Tongue (tissue), 2 donors: Measurements from ENCODE around the gene NCS1. TPM values are rescaled to one million over a fixed set of nuclear protein-coding genes. Genes with fewer than 3 reads are reported as not detected.
A peak's percentile ranks its signal among the peaks of the same experiment; 100 is the strongest.

ENCODE experiments used
- DNase-seq: peaks from one replicate; pipeline ENCODE4 v3.0.0-alpha.2; 2015
- total RNA-seq: library from RNA; depleted of rRNA; stranded (reverse); fragments of >200 nt; gene quantifications from one replicate; pipeline ENCODE4 v1.2.3, GENCODE V29; 2014

The NCS1 gene
- total RNA-seq, 1 donor from 2014 or later = 20.2 TPM

GRCh38 chr9:130177898-130178805 lies 5.9 kb downstream of the NCS1 start:
- DNase-seq = no peak

DNA sequence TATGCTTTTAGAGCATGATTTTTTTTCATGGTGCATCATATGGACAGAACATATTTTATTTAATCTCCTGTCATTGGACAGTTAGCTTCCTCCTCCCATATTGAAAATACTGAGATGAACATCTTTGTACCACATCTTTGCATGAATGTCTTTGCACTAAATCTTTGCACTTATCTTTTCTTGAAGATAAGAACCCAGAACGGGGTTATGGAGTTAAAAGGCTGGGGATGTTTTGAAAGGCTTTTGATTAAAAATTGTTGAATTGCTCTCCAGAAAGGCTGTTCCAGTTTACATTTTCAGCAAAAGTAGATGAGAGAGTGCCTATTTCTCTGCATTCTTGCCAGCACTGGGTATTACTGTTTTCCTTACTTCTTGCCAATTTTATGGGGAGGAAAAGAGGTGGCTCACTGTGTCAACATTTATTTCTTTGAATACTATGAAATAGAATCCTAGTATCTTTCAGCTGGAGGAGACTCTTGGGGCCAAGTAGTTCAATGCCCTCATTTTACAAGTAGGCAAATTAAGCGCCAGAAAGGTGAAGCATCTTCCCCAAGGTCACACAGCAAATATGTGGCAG lies 7.2 kb downstream of the NCS1 start:
- no peak for DNase-seq

GRCh38 chr9:130180516-130180915 lies 8.3 kb downstream of the NCS1 start:
- no peak for DNase-seq

DNA sequence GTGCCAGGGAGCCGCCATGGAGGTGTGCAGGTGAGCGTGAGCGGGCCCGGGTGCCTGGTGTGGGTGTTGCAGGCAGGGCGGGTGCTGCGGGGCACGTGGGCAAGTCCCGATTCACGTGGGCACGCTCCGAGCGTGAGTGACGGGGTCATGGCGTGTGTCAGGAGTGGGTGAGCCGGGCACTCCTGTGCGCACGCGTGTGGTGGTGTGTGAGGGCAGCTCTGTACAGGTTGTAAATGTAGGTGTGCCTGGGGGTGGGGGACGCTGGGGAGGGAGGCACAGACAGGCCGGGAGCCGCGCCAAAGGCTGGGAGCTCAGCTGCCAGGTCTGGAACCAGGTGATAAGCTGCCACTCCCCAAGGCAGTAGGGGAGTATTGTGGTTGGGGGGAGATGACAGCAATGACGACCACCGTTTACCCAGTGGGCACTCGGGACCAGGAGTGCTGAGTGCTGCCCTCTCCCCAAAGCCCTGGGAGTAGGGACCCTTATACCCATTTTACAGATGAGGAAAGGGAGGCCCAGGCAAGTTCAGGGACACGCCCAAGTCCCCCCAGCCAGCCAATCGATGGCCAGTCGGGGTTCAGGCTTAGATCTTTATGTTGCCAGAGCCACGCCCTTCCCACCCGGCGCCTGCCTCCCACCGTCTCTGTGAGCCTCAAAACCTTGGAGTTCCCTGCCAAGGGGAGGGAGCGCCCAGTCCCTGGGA lies 9.6 kb downstream of the NCS1 start:
- DNase-seq = no peak

- no peak for DNase-seq
Measured at GRCh38 chr9:130182381-130182909, 10.2 kb downstream of the NCS1 start.

GRCh38 chr9:130183133-130183762 lies 11.0 kb downstream of the NCS1 start:
- DNase-seq = peak; percentile 60

DNA sequence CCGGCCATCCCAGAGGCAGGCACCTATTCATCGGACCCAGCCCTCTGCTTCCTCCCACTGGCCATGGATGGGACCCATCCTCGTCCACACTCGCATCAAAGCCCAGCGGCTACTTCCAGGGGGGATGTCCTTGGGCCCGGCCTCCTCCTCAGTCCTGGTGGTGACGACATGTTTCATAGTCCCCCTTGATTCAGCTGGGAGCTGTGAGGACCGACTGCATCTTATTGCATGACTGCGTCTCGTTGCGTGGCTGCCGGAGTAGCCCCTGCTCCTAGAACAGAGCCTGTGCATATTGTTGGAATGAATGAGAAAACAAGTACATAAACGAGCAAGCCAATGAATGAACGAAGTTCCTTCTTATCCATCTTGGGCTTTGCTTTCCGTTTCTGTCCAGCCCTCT lies 12.8 kb downstream of the NCS1 start:
- no peak for DNase-seq

DNA sequence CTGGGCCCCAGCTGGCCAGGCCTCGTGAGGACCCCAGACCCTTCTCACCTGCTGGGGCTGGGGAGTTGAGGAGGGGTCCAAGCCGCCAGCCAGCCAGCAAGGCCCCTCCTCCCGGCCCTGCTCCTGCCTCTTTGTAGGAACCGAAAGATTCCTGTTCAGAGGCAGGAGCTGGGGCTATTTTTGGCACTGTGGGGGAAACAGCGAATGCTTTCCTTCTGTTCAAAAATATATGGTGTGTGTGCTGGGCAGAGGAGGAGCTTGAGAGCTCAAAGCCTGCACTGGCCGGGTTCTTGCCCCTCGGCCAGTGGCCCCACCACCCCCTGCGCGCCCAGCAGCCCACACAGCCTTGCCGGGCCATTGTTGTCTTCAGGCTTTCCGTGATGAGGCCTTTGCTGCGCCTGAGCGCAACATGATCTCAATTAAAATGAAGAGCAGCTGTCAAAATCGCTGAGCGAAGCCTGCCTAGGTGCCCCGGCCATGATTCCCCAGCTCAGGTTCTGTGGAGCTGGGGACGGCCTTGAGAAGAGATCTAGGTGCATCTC lies 13.4 kb downstream of the NCS1 start:
- DNase-seq = peak; percentile 70

- peak; percentile 36 for DNase-seq
Measured at GRCh38 chr9:130186051-130186450, 13.8 kb downstream of the NCS1 start.

DNA sequence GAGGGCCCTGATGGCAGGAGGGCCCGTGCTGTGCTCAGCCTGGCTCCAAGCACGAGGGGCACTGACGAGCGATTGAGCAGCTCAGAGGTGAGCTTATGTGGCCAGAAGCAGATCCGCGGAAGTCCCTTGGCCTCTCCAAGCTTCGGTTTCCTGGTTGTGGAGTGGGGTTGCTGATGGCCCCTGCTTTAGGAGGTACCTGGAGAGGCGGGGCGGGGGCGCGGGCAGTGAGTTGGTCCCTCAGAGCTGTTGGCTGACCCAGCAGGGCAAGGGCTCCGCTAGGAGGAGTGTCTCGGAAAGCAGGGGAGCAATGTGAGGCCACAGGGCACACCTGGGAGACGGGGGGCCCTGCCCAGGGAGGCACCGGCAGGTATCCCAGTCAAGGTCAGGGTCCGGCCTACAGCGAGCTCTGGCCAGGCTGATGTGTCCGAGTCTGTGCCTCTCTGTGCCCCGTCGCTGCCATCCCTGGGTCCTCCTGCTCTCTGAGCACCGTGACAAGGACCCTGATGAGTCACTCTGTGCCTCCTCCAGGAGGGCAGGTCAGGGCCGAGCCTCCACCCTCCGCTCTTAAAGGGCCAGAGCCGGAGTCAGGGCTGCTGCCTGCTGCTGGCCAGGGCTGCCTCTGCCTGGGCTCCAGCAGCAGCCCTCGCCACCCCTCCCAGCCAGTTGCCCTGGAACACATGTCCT lies 14.8 kb downstream of the NCS1 start:
- DNase-seq = peak; percentile 35

DNA sequence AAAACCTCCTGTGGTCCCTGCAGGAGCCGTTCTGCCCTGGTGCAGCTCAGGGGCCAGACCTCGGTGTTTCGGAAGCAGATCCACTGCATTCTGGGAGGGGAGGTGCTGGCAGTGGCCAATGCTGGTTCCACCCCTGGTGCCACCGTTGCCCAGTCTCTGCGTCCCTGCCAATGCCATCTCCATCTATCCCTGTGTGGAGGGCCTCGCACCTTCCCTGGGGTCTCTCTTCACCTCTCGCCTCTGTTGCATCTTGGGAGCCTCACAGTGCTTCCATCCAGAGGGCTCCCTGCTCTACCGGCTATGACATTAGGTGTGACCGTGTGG lies 15.3 kb downstream of the NCS1 start:
- DNase-seq = no peak

DNA sequence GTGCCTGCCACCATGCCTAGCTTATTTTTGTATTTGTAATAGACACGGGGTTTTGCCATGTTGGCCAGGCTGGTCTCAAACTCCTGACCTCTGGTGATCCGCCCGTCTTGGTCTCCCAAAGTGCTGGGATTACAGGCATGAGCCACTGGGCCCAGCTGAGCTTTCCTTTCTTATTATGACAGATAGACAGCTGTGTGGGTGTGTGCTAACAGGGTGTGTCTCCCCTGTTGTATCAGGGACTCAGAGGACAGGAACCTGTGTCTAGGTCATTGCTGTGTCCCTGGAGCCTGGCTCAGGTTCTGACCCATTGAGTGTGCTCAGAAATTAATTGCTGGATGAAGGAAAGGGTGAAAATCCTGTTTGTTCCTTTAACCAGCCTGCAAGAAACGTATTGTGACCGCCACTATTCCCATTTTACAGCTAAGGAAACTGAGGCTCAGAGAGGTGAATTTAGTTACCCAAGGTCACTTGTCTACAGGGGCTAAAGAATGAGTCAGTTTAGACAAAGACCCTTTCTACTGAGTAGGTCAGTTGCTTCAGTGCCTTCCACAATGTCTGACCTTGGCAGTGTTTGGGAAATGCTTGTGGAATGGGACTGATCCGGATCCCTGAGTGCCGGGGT lies 16.8 kb downstream of the NCS1 start:
- peak; percentile 19 for DNase-seq

DNA sequence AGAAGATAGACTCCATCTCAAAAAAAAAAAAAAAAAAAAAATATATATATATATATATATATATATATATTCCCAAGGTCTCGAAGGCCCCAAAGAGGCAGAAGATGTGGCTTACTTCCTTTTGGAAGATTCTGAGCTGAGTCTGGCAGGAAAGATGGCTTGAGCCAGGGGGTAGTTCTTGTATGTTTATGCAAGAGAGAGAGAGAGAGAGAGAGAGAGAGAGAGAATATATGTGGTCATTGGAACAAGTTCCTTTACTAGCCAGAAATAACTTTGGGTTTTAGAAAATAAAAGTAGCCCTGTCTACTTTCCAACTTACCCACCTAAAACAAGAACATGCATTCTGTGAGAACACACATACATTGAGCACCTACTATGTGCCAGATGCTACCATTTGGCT lies 17.6 kb downstream of the NCS1 start:
- no peak for DNase-seq

- DNase-seq = no peak
Measured at GRCh38 chr9:130191068-130191748, 19.0 kb downstream of the NCS1 start.

- DNase-seq = no peak
Measured at GRCh38 chr9:130191749-130192120, 19.5 kb downstream of the NCS1 start.

GRCh38 chr9:130192382-130192999 lies 20.3 kb downstream of the NCS1 start:
- no peak for DNase-seq

GRCh38 chr9:130193103-130193502 lies 20.9 kb downstream of the NCS1 start:
- DNase-seq = peak; percentile 55

DNA sequence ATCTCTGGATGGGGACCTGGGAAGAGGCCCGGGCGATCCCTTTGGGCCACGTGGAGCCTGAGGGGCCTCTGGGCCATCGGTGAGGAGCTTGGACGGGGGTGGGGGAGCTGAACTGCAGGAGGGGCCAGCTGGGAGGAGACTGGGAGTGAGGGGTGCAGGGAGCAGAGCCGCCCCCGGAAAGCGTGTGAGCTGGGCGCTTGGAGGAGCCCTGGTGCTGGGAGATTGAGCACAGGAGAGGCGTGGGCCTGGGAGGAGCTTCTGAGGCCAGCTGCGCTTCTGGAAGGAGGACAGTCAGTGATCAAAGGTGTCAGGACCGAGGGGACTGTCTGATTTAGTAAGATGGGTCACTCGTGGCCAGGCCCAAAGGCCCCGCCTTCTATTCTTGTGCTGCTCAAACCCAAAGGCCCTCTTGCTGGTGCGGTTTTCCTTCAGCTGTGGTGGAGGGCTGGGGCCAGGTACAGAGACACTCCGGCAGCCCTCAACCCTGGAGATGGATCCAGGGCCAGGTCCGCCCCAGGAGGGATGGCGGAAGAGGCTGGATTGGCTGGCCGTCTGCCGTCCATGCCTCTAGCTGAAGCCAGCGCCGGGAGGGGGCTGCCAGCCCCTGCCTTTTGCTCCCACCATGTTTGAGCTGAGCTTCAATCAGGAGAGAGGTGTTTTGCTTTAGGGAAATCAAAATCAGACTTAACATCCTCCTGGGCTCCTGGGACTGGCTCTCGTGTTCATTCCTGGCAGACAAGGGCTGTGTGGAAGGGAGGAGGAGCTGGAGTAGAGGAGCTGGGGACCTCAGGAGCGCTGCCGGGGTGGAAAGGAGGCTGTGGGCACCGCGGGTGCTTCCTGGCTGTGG lies 21.6 kb downstream of the NCS1 start:
- peak; percentile 81 for DNase-seq

- DNase-seq = no peak
Measured at GRCh38 chr9:130194378-130194932, 22.3 kb downstream of the NCS1 start.
